HG03469 (cell line): ENCODE measurements around the gene GIGYF2.

Experiments
- ATAC-seq: cut with Tn5 transposase; IDR thresholded peaks from one replicate; pipeline ENCODE4 v1.9.1; 2021; ENCODE audit warnings: mild to moderate bottlenecking, moderate library complexity, moderate number of reproducible peaks; ENCODE audit not compliant: unreplicated experiment

Gene GIGYF2

GRCh38 chr2:232750135-232750671 is 53.1 kb downstream of the GIGYF2 start:
- no peak for ATAC-seq

DNA sequence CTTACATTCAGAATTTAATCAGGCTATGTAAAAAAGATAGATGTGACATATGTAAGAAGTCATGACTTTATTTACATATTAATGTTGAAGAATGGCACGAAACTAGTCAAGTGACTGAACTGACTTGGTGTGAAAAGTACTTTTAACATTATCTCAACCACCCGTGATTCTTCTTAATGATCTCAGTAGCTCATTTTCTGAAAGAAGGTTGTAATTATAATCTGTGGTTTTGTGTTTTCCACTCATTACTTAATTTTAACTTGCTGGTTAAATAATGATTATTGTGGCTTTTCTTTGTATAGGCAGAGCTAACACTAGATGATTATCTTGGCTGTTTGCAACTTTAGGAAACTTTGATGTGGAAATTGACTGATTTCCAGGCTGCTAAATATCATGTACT is 60.8 kb downstream of the GIGYF2 start:
- ATAC-seq, result no peak

GRCh38 chr2:232761301-232761907 is 64.3 kb downstream of the GIGYF2 start:
- ATAC-seq, result no peak

DNA sequence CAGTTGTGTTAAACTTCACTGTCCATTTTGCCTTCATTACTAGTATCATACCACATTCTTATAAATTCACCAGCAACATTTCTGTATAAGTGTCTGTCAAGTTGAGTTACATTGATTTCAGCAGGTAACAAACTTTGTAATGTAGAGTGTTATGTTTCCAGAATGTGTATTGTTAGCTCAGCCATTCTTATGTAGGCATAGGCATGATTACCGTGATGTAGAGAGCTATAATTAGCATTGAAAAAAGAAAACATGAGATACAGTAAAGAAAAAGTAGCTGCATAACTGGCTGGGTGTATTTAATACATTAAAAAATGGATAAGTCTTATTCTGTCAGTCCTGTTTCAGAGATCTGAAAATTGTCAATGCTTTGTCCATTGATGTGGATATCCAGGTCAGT is 70.7 kb downstream of the GIGYF2 start:
- no peak for ATAC-seq

DNA sequence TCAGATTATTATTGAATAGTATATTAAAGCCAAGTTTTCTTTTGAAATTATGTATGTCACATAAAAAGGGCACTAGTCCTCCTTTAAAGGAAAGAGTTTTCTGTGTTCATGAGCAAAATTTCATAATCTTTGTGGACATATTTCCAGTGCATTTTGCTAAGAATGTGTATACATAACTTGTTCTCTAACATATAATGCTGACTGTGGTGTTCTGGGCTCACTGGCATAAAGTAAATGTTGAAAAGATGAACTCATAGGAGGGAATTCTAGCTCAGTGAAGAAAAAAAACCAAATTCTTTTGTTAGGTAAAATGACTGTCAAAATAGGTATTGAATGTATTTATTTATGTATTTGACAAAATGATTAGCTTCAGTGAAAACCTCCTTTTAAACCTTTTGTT is 73.1 kb downstream of the GIGYF2 start:
- no peak for ATAC-seq

- ATAC-seq, result no peak
These were observed 74.7 kb downstream of the GIGYF2 start for GRCh38 chr2:232771870-232772269.

GRCh38 chr2:232772531-232772930 is 75.4 kb downstream of the GIGYF2 start:
- ATAC-seq, result no peak

GRCh38 chr2:232773815-232774214 is 76.7 kb downstream of the GIGYF2 start:
- ATAC-seq, result no peak

- no peak for ATAC-seq
These were observed 79.3 kb downstream of the GIGYF2 start, which contains the start of gene KCNJ13 for GRCh38 chr2:232776435-232776834. KCNJ13 (minus strand) TSS chr2:232776565; CDS start chr2:232771362, 5,203 bp downstream.

DNA sequence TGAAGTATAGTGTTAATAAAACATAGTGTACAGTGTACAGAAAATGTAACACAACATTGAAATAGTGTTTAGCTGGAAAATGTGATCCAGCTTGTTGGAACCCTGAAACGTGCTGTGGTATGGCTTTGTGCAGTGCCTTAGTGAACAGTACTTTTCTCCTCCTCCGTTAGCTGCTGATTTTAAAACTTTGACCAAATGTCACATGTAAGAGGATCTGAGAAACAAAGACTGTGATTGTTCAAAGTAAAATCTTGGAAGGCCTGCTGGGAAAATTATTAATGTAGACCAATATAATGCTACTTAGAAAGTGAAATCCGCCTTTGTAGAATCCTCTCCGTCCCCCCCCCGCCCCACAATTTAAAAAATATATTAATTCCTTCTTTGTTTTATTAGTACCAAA is 80.1 kb downstream of the GIGYF2 start:
- ATAC-seq, result no peak

GRCh38 chr2:232779465-232779864 is 82.3 kb downstream of the GIGYF2 start:
- no peak for ATAC-seq

- no peak for ATAC-seq
These were observed 82.8 kb downstream of the GIGYF2 start for GRCh38 chr2:232779934-232780333.

- ATAC-seq, result peak; percentile 87
These were observed 84.6 kb downstream of the GIGYF2 start for GRCh38 chr2:232781765-232782164.

GRCh38 chr2:232783278-232783677 is 86.1 kb downstream of the GIGYF2 start:
- ATAC-seq, result no peak

DNA sequence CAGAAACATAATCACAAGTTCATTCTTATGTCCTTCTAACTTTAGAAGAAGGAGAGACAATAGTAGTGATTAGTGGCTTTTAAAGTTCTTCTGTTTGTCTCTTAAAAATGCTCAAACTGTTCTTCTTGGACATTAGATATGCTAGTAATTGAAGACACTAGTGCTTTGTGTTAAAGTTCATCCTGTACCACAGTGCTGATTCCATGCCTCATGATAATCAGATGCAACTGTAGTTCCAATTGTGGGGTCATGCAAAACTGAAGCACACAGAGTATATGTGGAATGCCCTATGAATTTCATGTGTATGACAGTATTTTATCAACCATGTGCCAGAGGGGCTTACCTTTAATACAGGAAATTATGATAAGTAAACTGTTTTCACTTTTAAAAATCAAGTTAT is 90.7 kb downstream of the GIGYF2 start:
- ATAC-seq, result no peak

GRCh38 chr2:232789082-232789481 is 92.0 kb downstream of the GIGYF2 start:
- ATAC-seq, result no peak

DNA sequence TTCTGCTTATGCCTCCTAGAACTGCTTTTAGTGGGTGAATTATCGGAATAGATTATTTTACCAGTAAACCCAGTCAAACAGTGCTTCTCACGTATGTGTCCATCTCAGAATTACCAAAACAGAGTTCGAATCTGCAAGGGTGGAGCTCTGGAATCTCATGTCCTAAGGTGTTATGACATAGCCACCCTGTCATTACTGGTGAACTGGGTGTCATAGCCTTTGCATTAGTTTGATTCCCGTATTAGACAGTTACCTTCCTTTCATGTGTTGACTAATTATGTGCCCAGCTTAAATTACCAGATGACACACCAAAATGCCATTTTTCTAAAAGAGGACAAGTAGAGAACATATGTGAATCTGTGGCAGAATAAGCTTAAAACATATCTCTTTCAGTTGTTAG is 94.4 kb downstream of the GIGYF2 start:
- ATAC-seq, result no peak

GRCh38 chr2:232793271-232793670 is 96.1 kb downstream of the GIGYF2 start:
- ATAC-seq, result no peak

- no peak for ATAC-seq
These were observed 97.8 kb downstream of the GIGYF2 start for GRCh38 chr2:232794981-232795380.

GRCh38 chr2:232795920-232796319 is 98.8 kb downstream of the GIGYF2 start:
- no peak for ATAC-seq

DNA sequence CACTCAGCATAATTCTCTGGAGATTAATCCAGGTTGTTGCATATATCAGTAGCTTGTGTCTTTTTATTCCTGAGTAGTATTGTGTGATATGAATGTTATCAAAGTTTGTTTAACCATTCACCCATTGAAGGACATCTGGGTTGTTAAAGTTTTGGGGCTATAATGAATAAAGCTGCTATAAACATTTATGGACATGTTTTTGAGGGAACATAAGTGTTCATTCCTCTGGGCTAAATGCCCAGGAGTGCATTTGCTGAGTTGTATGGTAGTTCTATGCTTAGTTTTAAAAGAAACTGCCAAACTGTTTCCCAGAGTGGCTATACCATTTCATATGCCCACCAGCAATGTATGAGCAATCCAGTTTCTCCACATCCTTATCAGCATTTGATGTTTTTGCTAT is 101.1 kb downstream of the GIGYF2 start:
- ATAC-seq, result no peak

DNA sequence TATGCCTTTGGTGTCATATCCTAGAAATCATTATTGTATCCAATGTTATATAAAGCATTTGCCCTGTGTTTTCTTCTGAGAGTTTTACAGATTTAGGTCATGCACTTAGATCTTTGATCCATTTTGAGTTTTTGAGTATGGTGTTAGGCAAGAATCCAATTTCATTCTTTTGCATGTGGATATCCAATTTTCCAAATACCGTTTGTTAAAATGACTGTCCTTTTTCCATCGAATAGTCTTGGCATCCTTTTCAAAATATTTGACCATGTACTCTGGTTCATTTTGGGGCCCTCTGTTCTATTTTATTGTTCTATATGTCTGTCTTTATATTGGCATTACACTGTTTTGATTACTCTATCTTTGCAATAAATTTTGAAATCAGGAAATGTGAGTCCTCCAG is 103.0 kb downstream of the GIGYF2 start:
- no peak for ATAC-seq

DNA sequence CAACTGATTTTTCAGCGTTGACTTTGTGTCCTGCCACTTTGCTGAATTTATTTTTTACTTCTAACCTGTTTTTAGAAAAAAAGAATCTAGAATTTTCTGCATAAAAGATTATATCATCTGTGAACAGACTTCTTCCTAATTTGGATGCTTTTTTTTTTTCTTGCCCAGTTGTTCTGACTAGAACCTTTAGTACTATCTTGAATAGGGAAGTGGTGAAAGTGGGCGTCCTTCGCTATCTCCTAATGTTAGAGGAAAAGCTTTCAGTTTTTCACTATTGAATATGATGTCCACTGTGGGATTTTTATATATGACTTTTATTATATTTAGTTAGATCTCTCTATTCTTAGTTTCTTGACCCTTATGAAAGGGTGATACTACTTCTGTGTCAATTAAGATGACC is 105.0 kb downstream of the GIGYF2 start:
- no peak for ATAC-seq
